DND-41 (cell line): Measurements from ENCODE around the gene PLEKHG2.

Experiments
- EZH2 ChIP-seq: IDR thresholded peaks from 3 replicates; pipeline ENCODE4 v1.6.1; 2012; ENCODE audit warnings: borderline replicate concordance, low read depth, mild to moderate bottlenecking, moderate library complexity, low read length, inconsistent platforms; ENCODE audit not compliant: severe bottlenecking
- TF ChIP-seq, protein P1 (sequence below): IDR thresholded peaks from 2 replicates; pipeline ENCODE4 v1.5.1; 2012; ENCODE audit warnings: borderline replicate concordance, low read length, moderate library complexity, mild to moderate bottlenecking; ENCODE audit not compliant: poor library complexity, severe bottlenecking; ENCODE audit errors: extremely low read depth

DNA sequence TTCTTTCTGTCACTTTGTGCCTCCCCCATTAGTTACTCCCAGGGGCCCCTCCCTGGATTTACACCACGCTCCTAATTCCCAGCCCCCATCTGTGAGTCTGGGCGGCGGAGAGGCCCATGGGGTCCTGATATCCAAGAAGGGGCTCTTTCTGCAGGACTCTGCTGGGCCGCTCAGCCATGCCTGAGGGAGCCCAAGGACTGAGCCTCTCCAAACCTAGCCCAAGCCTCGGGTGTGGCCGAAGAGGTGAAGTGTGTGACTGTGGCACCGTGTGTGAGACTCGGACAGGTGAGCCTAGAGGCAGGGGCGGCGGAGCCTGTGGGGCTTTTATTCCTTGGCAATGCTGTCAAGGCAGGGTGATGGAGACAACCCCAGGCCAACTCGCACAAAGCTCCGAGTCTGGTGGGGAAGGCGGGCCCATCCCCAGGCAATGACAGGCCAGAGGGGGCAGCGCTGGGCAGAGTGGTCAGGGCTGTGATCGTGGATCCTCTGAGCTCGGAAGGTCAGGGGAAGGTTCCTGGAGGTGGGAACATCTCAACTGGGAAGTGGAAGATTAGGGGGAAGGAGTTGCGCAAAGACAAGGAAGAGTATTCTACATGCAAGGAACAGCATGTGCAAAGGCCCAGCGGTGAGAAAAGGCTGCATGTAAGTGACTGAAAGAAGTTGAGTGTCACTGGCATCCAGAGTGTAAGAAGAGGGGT, 1.6 kb downstream of the PLEKHG2 start:
- TF ChIP-seq, protein P1, sequence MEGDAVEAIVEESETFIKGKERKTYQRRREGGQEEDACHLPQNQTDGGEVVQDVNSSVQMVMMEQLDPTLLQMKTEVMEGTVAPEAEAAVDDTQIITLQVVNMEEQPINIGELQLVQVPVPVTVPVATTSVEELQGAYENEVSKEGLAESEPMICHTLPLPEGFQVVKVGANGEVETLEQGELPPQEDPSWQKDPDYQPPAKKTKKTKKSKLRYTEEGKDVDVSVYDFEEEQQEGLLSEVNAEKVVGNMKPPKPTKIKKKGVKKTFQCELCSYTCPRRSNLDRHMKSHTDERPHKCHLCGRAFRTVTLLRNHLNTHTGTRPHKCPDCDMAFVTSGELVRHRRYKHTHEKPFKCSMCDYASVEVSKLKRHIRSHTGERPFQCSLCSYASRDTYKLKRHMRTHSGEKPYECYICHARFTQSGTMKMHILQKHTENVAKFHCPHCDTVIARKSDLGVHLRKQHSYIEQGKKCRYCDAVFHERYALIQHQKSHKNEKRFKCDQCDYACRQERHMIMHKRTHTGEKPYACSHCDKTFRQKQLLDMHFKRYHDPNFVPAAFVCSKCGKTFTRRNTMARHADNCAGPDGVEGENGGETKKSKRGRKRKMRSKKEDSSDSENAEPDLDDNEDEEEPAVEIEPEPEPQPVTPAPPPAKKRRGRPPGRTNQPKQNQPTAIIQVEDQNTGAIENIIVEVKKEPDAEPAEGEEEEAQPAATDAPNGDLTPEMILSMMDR = peak; percentile 44
- no peak for TF ChIP-seq EZH2
